ENCODE measurements around the gene ENAH.

DNA sequence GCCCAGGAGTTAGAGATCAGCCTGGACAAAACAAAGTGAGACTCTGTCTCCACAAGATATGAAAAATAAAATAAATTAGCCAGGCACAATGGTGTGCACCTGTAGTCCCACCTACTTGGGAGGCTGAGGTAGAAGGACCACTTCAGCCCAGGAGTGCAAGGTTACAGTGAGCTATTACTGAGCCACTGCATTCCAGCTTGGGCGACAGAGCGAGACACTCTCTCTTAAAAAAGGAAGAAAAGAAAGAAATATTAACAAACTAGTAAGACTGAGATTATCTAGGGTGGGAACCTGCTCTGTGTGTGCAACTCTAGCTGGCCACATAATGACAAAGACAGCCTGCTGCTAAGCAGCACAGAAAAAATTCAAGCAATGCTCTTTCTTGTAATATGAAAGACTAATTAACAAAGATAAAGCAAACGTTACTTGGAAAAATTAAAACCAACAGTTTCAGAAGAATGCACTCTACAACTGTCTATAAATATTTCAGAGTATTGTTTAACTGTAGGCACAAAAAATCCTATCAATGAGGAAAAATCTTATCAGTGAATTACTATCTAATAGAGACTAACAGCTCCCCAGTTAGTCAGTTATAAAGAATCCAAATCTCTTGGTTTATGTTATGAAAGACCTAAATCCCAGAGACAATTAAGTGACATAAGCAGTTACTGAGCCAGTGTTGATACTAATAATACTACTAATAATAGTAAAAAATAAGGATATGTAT lies 74.5 kb downstream of the ENAH start:
- TF ChIP-seq, protein P1, sequence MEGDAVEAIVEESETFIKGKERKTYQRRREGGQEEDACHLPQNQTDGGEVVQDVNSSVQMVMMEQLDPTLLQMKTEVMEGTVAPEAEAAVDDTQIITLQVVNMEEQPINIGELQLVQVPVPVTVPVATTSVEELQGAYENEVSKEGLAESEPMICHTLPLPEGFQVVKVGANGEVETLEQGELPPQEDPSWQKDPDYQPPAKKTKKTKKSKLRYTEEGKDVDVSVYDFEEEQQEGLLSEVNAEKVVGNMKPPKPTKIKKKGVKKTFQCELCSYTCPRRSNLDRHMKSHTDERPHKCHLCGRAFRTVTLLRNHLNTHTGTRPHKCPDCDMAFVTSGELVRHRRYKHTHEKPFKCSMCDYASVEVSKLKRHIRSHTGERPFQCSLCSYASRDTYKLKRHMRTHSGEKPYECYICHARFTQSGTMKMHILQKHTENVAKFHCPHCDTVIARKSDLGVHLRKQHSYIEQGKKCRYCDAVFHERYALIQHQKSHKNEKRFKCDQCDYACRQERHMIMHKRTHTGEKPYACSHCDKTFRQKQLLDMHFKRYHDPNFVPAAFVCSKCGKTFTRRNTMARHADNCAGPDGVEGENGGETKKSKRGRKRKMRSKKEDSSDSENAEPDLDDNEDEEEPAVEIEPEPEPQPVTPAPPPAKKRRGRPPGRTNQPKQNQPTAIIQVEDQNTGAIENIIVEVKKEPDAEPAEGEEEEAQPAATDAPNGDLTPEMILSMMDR (optimal IDR thresholded peaks at IDR 0.05 in 1 of 3, IDR thresholded peaks at IDR 0.05 in 1 of 3, conservative IDR thresholded peaks at IDR 0.05 in 1 of 3; ENCODE audit: extremely low read depth in 1 of 3, insufficient read depth in 2 of 3, low read length in 3 of 3) = no peak
- no peak for TF ChIP-seq EZH2 (IDR thresholded peaks at IDR 0.05; ENCODE audit: low read length)
